ENCODE results near the gene IRF7. TPM values are rescaled to one million over a fixed set of nuclear protein-coding genes. Genes with fewer than 3 reads are reported as not detected.

The IRF7 gene
- polyA plus RNA-seq, 2 of the 4 experiments (the other 2 are of a cell fraction), result 2.0 to 3.1 TPM

DNA sequence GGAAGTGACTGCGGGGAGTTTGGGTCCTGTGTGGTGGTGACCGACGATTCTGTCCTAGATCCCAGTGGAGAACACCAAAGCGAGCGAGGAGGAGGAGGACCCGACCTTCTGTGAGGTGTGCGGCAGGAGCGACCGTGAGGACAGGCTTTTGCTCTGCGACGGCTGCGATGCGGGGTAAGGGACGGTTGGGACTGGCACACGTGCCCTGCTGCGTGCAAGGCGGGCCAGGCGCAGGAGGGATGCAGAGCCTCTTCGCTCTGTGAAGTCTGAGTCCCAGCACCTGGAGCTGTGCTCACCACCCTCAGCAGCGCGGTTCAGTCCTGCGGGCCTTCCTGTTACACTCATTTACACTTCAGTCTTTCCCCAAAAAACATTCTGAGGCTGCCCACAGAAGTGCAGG, 23.2 kb downstream of the IRF7 start:
- no peak for ATAC-seq
- DNase-seq (ENCODE audit: low read depth in 1 of 2, low spot score in 1 of 2), result no peak
- 96% methylated on average over 22 of the region's 22 CpGs for WGBS (ENCODE audit: missing lambda C conversion rate)
- H3K4me2 ChIP-seq, result no peak overlapping the region
- ChIA-PET POLR2A (no interaction called here), CTCF (interaction anchor here (0.9 kb wide), 1 partner anchor 9 kb away, joined by 3 read pairs; no protein-coding TSS in a partner anchor)
- peaks cover 21% of the 10 kb centered on the region for H3K4me1 ChIP-seq
- no peaks in the 10 kb centered on the region for H3K9me3 ChIP-seq
- no peak overlapping the region for H3K4me3 ChIP-seq
- FAIRE-seq, result no peak
- TF ChIP-seq RFX5 (IDR thresholded peaks at IDR 0.05), result no peak
- no peak for TF ChIP-seq MAZ (IDR thresholded peaks at IDR 0.05; ENCODE audit: borderline replicate concordance, low read depth, low read length)
- no peak for TF ChIP-seq FOXS1 (CRISPR knock-in tag; IDR thresholded peaks at IDR 0.05)
- no peak for TF ChIP-seq ESRRA (IDR thresholded peaks at IDR 0.05; ENCODE audit: borderline replicate concordance, low read length)
- no peak for TF ChIP-seq ZFP36 (IDR thresholded peaks at IDR 0.05; ENCODE audit: borderline replicate concordance, partially characterized antibody)
- TF ChIP-seq TFCP2L1 (CRISPR knock-in tag; IDR thresholded peaks at IDR 0.05), result no peak
- no peak for TF ChIP-seq MYC (IDR thresholded peaks at IDR 0.05; ENCODE audit: borderline replicate concordance, low read length)
- no peak for TF ChIP-seq POLR2A (IDR thresholded peaks at IDR 0.05; ENCODE audit: low read length)
- no peak for TF ChIP-seq RARB (CRISPR knock-in tag; IDR thresholded peaks at IDR 0.05)
- TF ChIP-seq, protein P1, sequence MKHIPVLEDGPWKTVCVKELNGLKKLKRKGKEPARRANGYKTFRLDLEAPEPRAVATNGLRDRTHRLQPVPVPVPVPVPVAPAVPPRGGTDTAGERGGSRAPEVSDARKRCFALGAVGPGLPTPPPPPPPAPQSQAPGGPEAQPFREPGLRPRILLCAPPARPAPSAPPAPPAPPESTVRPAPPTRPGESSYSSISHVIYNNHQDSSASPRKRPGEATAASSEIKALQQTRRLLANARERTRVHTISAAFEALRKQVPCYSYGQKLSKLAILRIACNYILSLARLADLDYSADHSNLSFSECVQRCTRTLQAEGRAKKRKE (CRISPR knock-in tag; IDR thresholded peaks at IDR 0.05; ENCODE audit: low read depth), result no peak
- TF ChIP-seq, protein P2, sequence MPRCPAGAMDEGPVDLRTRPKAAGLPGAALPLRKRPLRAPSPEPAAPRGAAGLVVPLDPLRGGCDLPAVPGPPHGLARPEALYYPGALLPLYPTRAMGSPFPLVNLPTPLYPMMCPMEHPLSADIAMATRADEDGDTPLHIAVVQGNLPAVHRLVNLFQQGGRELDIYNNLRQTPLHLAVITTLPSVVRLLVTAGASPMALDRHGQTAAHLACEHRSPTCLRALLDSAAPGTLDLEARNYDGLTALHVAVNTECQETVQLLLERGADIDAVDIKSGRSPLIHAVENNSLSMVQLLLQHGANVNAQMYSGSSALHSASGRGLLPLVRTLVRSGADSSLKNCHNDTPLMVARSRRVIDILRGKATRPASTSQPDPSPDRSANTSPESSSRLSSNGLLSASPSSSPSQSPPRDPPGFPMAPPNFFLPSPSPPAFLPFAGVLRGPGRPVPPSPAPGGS (IDR thresholded peaks at IDR 0.05), result no peak
- TF ChIP-seq ZC3H11A (IDR thresholded peaks at IDR 0.05), result no peak
- TF ChIP-seq EHF (CRISPR knock-in tag; IDR thresholded peaks at IDR 0.05), result no peak
- no peak for TF ChIP-seq HDAC2 (IDR thresholded peaks at IDR 0.05)
- no peak for TF ChIP-seq MAFK (IDR thresholded peaks at IDR 0.05; ENCODE audit: partially characterized antibody)
- no peak for TF ChIP-seq BHLHE40 (IDR thresholded peaks at IDR 0.05; ENCODE audit: low read depth, low read length)
- no peak overlapping the region for H3K27ac ChIP-seq

DNA sequence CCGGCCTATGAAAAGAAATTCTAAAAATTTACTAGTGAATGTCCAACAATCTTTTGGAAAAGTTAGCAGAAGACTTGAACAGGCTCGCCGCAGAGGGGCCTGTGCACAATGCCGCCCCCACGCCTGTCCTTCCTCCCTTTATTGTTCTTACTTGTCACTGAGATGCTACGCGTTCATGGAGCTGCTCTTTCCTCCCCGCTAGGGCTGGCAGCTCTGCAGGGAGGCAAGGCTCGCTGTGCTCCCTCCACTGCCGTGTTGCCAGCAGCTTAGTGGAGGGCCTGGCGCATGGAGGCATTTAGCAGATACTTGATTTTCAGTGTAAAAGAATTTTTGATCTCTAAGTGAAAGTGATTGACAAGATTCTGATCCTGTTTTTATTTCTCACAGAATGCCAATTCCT, 24.8 kb downstream of the IRF7 start:
- Histone ChIP-seq H3K9me3 (no peaks in the 10 kb centered on the region), H3K4me1 (peaks cover 29% of the 10 kb centered on the region), H3K27ac (no peak overlapping the region), H3K4me3 (no peak overlapping the region), H3K4me2 (no peak overlapping the region)
- DNase-seq (ENCODE audit: low read depth in 1 of 2, low spot score in 1 of 2), result no peak
- FAIRE-seq, result no peak
- TF ChIP-seq HOXA7 (CRISPR knock-in tag; IDR thresholded peaks at IDR 0.05) (no peak), NPAS2 (CRISPR knock-in tag; IDR thresholded peaks at IDR 0.05; ENCODE audit: borderline replicate concordance) (no peak), ZFP36 (IDR thresholded peaks at IDR 0.05; ENCODE audit: borderline replicate concordance, partially characterized antibody) (no peak), RAD21 (conservative IDR thresholded peaks at IDR 0.05 in 1 of 2, IDR thresholded peaks at IDR 0.05 in 1 of 2) (no peak), RNF2 (IDR thresholded peaks at IDR 0.05; ENCODE audit: borderline replicate concordance, low read depth) (no peak), EP300 (IDR thresholded peaks at IDR 0.05) (no peak), CBX2 (IDR thresholded peaks at IDR 0.05; ENCODE audit: borderline replicate concordance, low read depth) (no peak), JUNB (IDR thresholded peaks at IDR 0.05) (no peak), POLR2A (IDR thresholded peaks at IDR 0.05; ENCODE audit: low read length) (no peak), JUN (IDR thresholded peaks at IDR 0.05) (no peak), CHD4 (IDR thresholded peaks at IDR 0.05; ENCODE audit: borderline replicate concordance) (no peak)
- 78% methylated on average over 11 of the region's 11 CpGs for WGBS (ENCODE audit: missing lambda C conversion rate)
- no peak for ATAC-seq
- POLR2A ChIA-PET, result no interaction called here
- CTCF ChIA-PET, result interaction anchor here (1.2 to 1.3 kb wide), 2 partner anchors 14 to 36 kb away, joined by 3 to 5 read pairs; no protein-coding TSS in a partner anchor

DNA sequence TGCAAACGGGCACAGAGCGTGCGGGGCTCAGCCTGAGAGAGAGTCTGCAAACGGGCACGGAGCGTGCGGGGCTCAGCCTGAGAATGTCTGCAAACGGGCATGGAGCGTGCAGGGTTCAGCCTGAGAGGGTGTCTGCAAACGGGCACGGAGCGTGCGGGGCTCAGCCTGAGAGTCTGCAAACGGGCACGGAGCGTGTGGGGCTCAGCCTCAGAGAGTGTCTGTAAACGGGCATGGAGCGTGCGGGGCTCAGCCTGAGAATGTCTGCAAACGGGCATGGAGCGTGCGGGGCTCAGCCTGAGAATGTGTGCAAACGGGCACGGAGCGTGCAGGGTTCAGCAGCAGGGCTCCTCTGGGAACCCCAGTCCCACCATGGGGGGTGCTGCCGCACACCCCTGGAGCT, 26.0 kb downstream of the IRF7 start:
- no peak for TF ChIP-seq CBX2 (IDR thresholded peaks at IDR 0.05; ENCODE audit: borderline replicate concordance, low read depth)
- TF ChIP-seq, protein P3, sequence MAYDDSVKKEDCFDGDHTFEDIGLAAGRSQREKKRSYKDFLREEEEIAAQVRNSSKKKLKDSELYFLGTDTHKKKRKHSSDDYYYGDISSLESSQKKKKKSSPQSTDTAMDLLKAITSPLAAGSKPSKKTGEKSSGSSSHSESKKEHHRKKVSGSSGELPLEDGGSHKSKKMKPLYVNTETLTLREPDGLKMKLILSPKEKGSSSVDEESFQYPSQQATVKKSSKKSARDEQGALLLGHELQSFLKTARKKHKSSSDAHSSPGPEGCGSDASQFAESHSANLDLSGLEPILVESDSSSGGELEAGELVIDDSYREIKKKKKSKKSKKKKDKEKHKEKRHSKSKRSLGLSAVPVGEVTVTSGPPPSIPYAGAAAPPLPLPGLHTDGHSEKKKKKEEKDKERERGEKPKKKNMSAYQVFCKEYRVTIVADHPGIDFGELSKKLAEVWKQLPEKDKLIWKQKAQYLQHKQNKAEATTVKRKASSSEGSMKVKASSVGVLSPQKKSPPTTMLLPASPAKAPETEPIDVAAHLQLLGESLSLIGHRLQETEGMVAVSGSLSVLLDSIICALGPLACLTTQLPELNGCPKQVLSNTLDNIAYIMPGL (CRISPR knock-in tag; IDR thresholded peaks at IDR 0.05; ENCODE audit: borderline replicate concordance), result no peak
- no peak for TF ChIP-seq HDAC2 (IDR thresholded peaks at IDR 0.05)
- DNase-seq (ENCODE audit: low read depth in 1 of 2, low spot score in 1 of 2) (no peak), FAIRE-seq (no peak), ATAC-seq (no peak)
- CTCF ChIA-PET, result interaction anchor here (0.7 to 1.7 kb wide), 2 partner anchors 10 to 23 kb away, joined by 3 read pairs; no protein-coding TSS in a partner anchor
- Histone ChIP-seq H3K4me2 (no peak overlapping the region), H3K27ac (no peak overlapping the region), H3K9me3 (no peaks in the 10 kb centered on the region), H3K4me3 (no peak overlapping the region), H3K4me1 (peaks cover 29% of the 10 kb centered on the region)
- 89% methylated on average over 26 of the region's 26 CpGs for WGBS (ENCODE audit: missing lambda C conversion rate)
- POLR2A ChIA-PET, result no interaction called here

Measured in A549 (cell line).